Body of pancreas (tissue), 4 donors: ENCODE results near the gene RAB22A.

Experiments used
- CTCF ChIP-seq, 7 experiments: fragments of 450-650 bp in 4 of 7; fragments of 200-600 bp in 3 of 7; sonication (generic) in 3 of 7; IDR thresholded peaks; one replicate each; pipeline ENCODE4 v1.5.1; 2016 to 2019; ENCODE audit warnings: antibody characterized with exemption in 7 of 7
- POLR2A ChIP-seq, 3 donors: fragments of 450-650 bp; IDR thresholded peaks; one replicate each; pipeline ENCODE4 v1.6.1; 2016; ENCODE audit warnings: antibody characterized with exemption in 3 of 3, mild to moderate bottlenecking in 2 of 3

GRCh38 chr20:58403272-58403671, 93.8 kb downstream of the RAB22A start:
- TF ChIP-seq CTCF (IDR thresholded peaks at IDR 0.05) (no peak), POLR2A (IDR thresholded peaks at IDR 0.05) (no peak)
